Neural crest cell (in vitro differentiated cells): ENCODE data around the gene BAMBI. TPM values are rescaled to one million over a fixed set of nuclear protein-coding genes. Genes with fewer than 3 reads are reported as not detected.

Experiments used
- DNase-seq: peaks from one replicate; pipeline ENCODE4 v3.0.0; 2021; ENCODE audit warnings: low read depth, mixed read lengths, low spot score
- H3K27ac Mint-ChIP-seq: one replicate; pipeline ENCODE4 v1.8.0; 2021; ENCODE audit warnings: mild to moderate bottlenecking, mixed read lengths; ENCODE audit not compliant: unreplicated experiment
- H3K27me3 Mint-ChIP-seq: 2 replicates; pipeline ENCODE4 v1.8.0; 2021; ENCODE audit warnings: low read depth, mild to moderate bottlenecking, mixed read lengths
- H3K36me3 Mint-ChIP-seq: 2 replicates; pipeline ENCODE4 v1.8.0; 2021; ENCODE audit warnings: low read depth, mild to moderate bottlenecking, mixed read lengths
- H3K4me1 Mint-ChIP-seq: 2 replicates; pipeline ENCODE4 v1.8.0; 2021; ENCODE audit warnings: mixed read lengths
- H3K4me3 Mint-ChIP-seq: one replicate; pipeline ENCODE4 v1.8.0; 2021; ENCODE audit warnings: mild to moderate bottlenecking, mixed read lengths
- H3K9me3 Mint-ChIP-seq: 2 replicates; pipeline ENCODE4 v1.8.0; 2021; ENCODE audit warnings: mixed read lengths
- long read RNA-seq: library from polyadenylated mRNA; unstranded; transcript quantifications from one replicate; pipeline ENCODE4 v2.0.0, GENCODE V29; 2020
- total RNA-seq: library from RNA; stranded (reverse); gene quantifications from 2 replicates; pipeline ENCODE4 v1.2.1, GENCODE V29; 2021
- TF ChIP-seq, protein P1 (sequence below): fragments of 200-600 bp; sonication (generic); conservative IDR thresholded peaks from 2 replicates; pipeline ENCODE4 v1.5.0; 2021; ENCODE audit warnings: antibody characterized with exemption, mild to moderate bottlenecking

BAMBI gene, protein sequence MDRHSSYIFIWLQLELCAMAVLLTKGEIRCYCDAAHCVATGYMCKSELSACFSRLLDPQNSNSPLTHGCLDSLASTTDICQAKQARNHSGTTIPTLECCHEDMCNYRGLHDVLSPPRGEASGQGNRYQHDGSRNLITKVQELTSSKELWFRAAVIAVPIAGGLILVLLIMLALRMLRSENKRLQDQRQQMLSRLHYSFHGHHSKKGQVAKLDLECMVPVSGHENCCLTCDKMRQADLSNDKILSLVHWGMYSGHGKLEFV
- 4.8 and 5.5 TPM in 2 replicates for total RNA-seq
- long read RNA-seq, partial matches to known transcripts, result 0 of 1 reads
- long read RNA-seq, other reads (novel, unspliced or antisense), result 1 of 1 reads

DNA sequence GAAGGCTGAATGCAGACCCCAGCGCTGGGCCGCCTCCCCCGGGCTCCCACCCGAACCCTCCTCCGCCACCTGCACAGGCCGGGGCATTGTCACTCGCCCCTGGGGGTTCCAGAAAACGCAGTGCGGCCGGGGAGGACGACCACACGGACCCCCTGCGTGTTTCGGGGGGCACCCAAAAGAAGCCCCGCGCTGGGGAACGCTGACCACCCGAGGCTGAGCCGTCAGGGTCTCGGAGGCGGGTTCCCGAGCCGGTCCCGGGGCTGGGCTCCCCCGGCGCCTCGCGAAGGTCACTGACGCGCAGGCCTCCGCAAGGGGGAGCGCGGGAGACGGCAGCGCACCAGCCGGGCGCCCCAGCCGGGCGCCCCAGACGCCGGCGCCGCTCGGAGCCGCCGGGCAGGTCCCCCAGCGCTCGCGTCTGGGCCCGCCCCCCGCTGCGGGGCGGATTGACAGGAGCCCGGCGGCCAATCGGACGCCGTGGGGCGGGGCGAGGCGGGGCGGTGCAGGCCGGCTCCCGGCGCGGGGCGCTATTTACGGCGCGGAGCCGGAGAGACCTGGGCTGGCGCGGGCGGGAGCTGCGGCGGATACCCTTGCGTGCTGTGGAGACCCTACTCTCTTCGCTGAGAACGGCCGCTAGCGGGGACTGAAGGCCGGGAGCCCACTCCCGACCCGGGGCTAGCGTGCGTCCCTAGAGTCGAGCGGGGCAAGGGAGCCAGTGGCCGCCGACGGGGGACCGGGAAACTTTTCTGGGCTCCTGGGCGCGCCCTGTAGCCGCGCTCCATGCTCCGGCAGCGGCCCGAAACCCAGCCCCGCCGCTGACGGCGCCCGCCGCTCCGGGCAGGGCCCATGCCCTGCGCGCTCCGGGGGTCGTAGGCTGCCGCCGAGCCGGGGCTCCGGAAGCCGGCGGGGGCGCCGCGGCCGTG is at the start of gene BAMBI:
TSS of gene BAMBI (plus strand) at position 554 of the 920 bp plus-strand sequence. CDS start 377 bp downstream, outside the sequence.
- H3K27ac Mint-ChIP-seq, result peak within 1 kb of the TSS; percentile 12
- peaks cover 36% of the 10 kb centered on the region for H3K4me1 Mint-ChIP-seq
- peaks cover 85% of the 10 kb centered on the region for H3K27me3 Mint-ChIP-seq
- DNase-seq, result peak; percentile 87
- no peaks in the 10 kb centered on the region for H3K9me3 Mint-ChIP-seq
- H3K4me3 Mint-ChIP-seq, result peak within 1 kb of the TSS; percentile 89
- H3K36me3 Mint-ChIP-seq, result no peaks in the 10 kb centered on the region
- TF ChIP-seq, protein P1, sequence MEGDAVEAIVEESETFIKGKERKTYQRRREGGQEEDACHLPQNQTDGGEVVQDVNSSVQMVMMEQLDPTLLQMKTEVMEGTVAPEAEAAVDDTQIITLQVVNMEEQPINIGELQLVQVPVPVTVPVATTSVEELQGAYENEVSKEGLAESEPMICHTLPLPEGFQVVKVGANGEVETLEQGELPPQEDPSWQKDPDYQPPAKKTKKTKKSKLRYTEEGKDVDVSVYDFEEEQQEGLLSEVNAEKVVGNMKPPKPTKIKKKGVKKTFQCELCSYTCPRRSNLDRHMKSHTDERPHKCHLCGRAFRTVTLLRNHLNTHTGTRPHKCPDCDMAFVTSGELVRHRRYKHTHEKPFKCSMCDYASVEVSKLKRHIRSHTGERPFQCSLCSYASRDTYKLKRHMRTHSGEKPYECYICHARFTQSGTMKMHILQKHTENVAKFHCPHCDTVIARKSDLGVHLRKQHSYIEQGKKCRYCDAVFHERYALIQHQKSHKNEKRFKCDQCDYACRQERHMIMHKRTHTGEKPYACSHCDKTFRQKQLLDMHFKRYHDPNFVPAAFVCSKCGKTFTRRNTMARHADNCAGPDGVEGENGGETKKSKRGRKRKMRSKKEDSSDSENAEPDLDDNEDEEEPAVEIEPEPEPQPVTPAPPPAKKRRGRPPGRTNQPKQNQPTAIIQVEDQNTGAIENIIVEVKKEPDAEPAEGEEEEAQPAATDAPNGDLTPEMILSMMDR, result peak; percentile 66

DNA sequence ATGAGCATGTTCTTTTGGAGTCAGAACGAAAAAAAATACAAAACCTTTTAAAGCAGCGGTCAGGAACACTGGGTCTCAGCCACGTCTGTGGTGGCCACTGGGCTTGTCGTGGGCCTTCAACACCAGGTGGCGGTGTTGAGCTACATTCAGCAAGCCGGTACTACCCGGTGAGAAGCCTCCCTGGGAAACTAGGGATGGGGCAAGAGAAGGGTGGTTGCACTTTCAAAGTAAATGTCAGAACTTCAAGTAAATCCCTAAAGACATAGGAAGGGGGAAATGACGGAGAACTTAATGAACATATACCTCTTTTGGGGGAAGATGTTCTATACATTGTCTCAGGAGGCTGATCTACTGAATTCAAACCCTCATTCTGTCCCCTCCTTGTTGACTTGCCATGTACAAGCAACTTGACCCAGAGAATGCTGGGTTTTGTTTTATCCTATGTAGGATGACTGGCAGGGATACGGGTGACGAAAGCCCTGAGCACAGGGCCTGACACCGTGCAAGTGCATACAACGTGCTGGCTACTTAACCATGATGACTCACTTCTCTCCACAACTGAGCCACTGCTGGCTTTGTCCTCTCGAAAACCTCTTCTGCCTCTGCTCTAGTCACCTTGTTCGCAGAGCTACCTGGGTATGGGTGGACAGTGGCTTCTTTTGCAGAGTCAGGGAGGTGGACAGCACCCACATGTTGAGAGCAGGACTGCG is 49.0 kb upstream of the BAMBI start:
- no peaks in the 10 kb centered on the region for H3K9me3 Mint-ChIP-seq
- peaks cover 11% of the 10 kb centered on the region for H3K27me3 Mint-ChIP-seq
- peaks cover 4% of the 10 kb centered on the region for H3K4me1 Mint-ChIP-seq
- H3K36me3 Mint-ChIP-seq, result peaks cover 3% of the 10 kb centered on the region
- TF ChIP-seq, protein P1, result peak; percentile 96
- H3K27ac Mint-ChIP-seq, result no peak overlapping the region
- H3K4me3 Mint-ChIP-seq, result no peak overlapping the region
- DNase-seq, result peak; percentile 84

DNA sequence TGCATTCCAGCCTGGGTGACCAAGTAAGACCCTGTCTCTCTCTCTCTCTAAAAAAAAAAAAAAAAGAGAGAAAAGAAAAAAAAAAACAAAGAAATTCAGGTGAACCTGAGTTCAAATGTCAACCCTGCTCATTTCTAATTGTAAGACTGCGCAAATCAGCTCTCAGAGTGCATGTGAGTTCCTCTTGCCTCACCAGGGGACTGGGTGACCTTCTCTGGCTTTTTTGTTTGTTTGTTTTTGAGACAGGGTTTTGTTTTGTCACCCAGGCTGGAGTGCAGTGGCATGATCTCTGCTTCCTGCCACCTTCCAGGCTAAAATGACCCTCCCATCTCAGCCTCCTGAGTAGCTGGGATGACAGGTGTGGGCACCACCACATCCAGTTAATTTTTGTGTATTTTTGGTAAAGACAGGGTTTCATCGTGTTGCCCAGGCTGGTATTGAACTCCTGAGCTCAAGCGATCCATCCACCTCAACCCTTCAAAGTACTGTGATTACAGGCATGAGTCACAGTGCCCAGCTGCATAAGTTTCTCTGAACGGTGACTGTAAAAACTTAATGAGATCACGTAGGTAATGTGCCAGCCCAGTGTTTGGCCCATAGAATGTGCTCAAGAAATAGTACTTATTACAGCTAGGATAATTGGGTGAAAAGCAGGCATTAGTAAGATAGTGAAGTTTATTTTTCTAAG is 45.3 kb upstream of the BAMBI start:
- no peak for DNase-seq
- H3K27ac Mint-ChIP-seq, result no peak overlapping the region
- TF ChIP-seq, protein P1, result no peak
- no peaks in the 10 kb centered on the region for H3K36me3 Mint-ChIP-seq
- H3K4me1 Mint-ChIP-seq, result no peaks in the 10 kb centered on the region
- no peaks in the 10 kb centered on the region for H3K9me3 Mint-ChIP-seq
- H3K27me3 Mint-ChIP-seq, result peaks cover 5% of the 10 kb centered on the region
- H3K4me3 Mint-ChIP-seq, result no peak overlapping the region

DNA sequence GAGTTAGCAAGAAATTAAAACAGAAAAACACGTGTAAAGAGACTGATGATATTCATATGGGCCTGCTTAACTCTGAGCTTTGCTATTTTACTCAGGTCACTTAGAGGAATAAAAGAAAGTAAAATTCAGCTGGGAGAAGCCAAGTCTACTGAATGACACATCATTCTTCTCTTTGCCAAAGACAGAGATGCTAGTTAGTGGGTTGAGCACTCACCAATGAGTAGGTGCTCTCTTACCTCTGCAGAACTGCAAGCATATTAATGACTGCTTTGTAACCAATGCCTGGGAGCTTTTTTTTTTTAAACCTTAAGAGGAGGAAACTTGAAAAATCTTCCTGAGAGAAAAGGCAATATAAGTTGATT is 44.8 kb upstream of the BAMBI start:
- no peak overlapping the region for H3K27ac Mint-ChIP-seq
- peaks cover 5% of the 10 kb centered on the region for H3K27me3 Mint-ChIP-seq
- H3K4me1 Mint-ChIP-seq, result no peaks in the 10 kb centered on the region
- no peaks in the 10 kb centered on the region for H3K36me3 Mint-ChIP-seq
- H3K4me3 Mint-ChIP-seq, result no peak overlapping the region
- no peaks in the 10 kb centered on the region for H3K9me3 Mint-ChIP-seq
- no peak for DNase-seq
- TF ChIP-seq, protein P1, result no peak

DNA sequence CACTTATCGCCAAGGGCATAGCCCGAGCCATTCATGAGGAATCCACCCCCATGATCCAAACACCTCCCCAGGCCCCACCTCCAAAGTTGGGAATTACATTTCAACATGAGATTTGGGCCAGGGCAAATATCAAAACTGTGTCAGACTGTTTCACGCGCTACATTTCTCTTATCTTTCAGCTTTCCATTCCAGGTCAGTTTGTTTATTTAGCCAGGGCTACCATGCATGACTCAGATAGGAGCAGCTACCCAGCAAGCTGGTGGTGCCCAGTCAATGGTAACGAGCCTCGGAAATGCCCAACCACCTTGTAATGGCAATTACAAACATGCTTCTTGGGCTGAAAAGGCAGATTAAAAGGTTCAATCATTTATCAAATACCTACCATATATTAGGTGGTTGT is 43.6 kb upstream of the BAMBI start:
- Mint-ChIP-seq H3K27me3 (peaks cover 1% of the 10 kb centered on the region), H3K4me3 (no peak overlapping the region), H3K9me3 (no peaks in the 10 kb centered on the region), H3K36me3 (no peaks in the 10 kb centered on the region), H3K4me1 (no peaks in the 10 kb centered on the region), H3K27ac (no peak overlapping the region)
- TF ChIP-seq, protein P1, result no peak
- DNase-seq, result no peak
